Left colon (tissue), 2 donors: Measurements from ENCODE around the gene TGM5. TPM values are rescaled to one million over a fixed set of nuclear protein-coding genes. Genes with fewer than 3 reads are reported as not detected.

Experiments used
- ATAC-seq: fragments of 200-7000 bp; cut with Tn5 transposase; one replicate; pipeline ENCODE4 v1.9.1; 2020; ENCODE audit warnings: mild to moderate bottlenecking, moderate library complexity
- DNase-seq, 2 donors: peaks; one replicate each; pipeline ENCODE4 v3.0.0-alpha.2; 2020
- intact Hi-C, 2 donors: fragments of 100-400 bp; cut with DNase I in 1 of 2; cut with micrococcal nuclease in 1 of 2; formaldehyde crosslinking; loops; one replicate each; pipeline versions ENCODE4 v1.11.2 to v1.14.0; 2022; cut with DNase I, micrococcal nuclease
- total RNA-seq, 2 donors: library from RNA; stranded (reverse); fragmentation: NEBNext Ultra II Directional; extraction: Animal tissue kit (Norgen Biotek cat#: 25700); gene quantifications; one replicate each; pipeline ENCODE4 v1.2.1, GENCODE V29; 2021
- donor health status: DM: no; HTN: no; CAD: no.
- donor health status: DM: yes; HTN: yes; CAD: no.

The TGM5 gene
- total RNA-seq, 2 donors from 2014 or later: not detected

DNA sequence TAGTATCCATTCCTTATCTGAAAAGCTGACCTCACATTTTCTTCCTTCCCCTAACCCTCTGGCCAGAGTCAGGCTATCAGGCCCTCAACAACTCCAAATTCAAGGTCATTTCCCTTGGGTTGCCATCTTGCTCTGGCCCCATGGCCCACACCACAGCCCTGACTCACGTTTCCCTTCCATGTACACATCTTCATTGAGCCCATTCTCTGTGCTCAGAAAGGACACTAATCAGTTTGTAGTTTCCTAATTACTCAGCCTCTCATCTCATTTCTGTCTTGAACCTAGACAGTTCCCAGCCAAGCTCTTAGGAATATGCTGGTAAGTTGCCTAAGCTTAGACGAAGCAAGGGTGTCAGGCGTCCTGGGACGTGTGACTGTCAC, 14.9 kb downstream of the TGM5 start:
- no peak for ATAC-seq
- intact Hi-C loops: no loop called here

DNA sequence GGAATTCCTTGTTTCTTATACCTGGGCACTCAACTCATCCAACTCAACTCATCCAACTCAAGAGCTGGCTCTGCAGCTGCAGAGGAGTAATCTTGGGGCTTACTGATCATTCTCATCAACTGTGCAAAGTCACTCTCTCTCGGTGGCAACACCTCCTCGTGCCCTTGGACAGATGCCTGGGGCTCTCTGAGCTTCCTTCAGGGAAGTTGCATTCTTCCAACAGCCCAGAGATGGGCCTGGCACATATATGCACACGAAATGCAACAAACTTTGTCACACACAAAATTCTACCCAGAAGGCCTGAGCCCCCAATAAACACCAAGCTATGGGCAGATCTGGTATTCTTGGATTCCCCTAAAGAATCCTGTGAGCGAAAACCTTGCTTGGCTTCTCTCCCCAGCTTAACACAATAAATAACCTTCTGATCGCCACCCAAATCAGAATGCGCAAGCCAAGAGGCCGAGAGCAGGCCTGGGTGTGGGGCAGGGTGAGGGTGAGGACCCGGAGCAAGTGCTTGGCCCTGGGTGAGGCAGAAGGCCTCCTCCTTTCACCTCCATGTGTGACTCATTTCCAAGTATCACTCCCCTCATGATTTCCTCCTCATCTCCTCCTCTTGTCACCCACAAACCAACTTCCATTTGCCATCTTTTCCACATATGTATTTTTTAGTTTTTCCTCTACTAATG, 15.4 kb downstream of the TGM5 start:
- ATAC-seq (no peak), DNase-seq (no peak)
- intact Hi-C loops: no loop called here

More for the DNA sequence above, 14.9 kb downstream of the TGM5 start:
- DNase-seq: no peak

DNA sequence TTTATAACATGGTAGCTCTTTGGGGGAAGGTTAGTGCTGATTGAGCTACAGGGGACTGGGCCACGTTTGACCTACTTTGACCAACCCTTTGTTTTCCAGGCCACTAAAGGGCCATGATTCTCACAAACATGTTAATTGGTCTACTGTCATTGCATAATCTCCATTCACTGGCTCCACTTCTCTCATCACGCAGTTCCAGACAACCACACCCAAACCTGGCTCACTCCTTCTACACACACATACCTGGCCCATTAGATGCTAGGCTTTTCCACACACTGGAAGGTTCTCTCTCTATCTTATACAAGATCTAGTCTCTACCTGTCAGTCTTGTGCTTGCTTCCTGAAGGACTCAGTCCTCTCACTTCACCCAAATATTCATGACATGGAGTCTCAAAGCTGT, 15.9 kb downstream of the TGM5 start:
- no peak for ATAC-seq
- intact Hi-C loops: no loop called here
- DNase-seq: no peak

- ATAC-seq: no peak
- intact Hi-C loops: no loop called here
- DNase-seq: no peak
These were observed 17.0 kb downstream of the TGM5 start for GRCh38 chr15:43249699-43250203.

DNA sequence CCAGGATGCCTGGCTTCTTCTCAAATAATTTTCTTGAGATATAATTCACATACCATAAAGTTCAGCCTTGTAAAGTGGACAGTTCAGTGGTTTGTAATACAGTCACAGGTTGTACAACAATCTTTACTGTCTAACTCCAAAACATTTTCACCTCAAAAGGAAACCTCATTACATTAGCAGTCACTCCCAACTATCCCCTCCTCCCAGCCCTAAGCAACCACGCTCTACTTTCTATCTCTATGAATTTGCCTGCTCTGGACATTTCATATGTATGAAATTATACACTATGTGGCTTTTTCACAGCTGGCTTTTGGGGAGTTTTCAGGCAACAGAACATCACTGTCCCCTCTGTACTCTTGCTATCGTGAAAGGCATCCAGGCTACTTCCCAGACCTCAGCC, 17.5 kb downstream of the TGM5 start:
- ATAC-seq: no peak
- intact Hi-C loops: no loop called here

GRCh38 chr15:43246261-43246774, 20.4 kb downstream of the TGM5 start:
- intact Hi-C loops: no loop called here
- no peak for ATAC-seq
- no peak for DNase-seq

More for the DNA sequence above, 17.5 kb downstream of the TGM5 start:
- no peak for DNase-seq

DNA sequence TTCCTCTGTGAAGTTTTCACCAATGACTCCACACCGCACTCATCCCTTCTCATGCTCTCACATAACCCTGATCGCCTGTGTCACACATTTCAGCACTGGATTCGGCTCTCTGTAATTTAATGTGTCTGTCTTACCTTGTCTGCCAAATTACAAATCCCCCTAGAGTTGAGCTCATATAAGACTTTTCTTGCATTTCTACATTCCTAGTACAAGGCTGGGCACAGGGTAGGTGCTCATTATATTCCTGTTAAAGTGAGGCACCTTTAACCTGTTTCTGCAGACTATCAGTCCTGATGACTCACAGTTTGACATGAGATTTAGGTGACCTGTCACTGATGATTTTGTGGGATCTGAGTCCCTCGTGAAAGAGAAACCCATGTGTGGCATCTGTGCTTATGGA, 22.6 kb downstream of the TGM5 start:
- DNase-seq: no peak
- intact Hi-C loops: no loop called here
- no peak for ATAC-seq

- intact Hi-C loops: no loop called here
- ATAC-seq: no peak
- DNase-seq: no peak
These were observed 23.6 kb downstream of the TGM5 start for GRCh38 chr15:43243020-43243645.

GRCh38 chr15:43242616-43243015, 24.1 kb downstream of the TGM5 start:
- intact Hi-C loops: no loop called here
- ATAC-seq: no peak
- DNase-seq: no peak

GRCh38 chr15:43241100-43241499, 25.6 kb downstream of the TGM5 start:
- no peak for ATAC-seq
- DNase-seq: peak in 1 of 2 donors; percentile 34
- intact Hi-C loops: no loop called here

DNA sequence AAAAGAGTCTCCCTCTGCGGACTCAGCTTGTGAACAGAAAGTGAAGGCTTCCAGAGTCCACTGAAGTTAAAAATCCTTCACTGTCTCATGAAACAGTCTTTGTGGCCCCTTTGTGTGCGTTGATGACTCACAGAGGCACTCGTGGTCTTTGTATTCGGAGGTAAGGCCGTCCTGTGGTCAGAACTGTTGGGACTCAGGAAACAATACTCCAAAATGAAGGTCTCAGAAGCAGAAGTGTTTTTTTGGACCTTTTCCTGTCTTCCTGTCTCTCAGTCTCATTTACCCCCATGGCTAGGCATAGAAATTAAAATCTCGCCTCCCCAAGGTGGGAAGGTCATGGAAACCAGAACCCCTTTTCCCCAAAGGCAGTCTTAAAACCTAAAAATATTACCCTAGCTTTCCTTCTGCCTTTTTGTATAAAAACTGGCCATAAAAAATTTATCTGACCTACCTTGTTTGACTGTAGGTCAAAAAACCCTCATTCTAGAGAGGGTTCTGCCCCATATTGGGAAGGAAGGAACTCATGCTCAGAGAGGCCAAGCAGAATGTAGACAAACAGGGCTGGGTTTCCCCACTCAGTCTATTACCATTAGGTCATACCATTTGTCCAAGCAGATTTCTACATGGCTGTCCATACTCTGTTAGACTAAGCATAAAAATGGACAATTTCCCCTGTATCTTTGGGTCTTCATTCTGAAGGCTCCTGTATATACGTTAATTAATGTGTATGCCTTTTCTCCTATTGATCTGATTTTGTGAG, 26.8 kb downstream of the TGM5 start:
- intact Hi-C loops: no loop called here
- ATAC-seq (no peak), DNase-seq (no peak)

- intact Hi-C loops: no loop called here
- DNase-seq (no peak), ATAC-seq (no peak)
These were observed 28.0 kb downstream of the TGM5 start for GRCh38 chr15:43238671-43239131.

- intact Hi-C loops: no loop called here
- DNase-seq: no peak
- ATAC-seq: no peak
These were observed 28.8 kb downstream of the TGM5 start for GRCh38 chr15:43237842-43238470.

DNA sequence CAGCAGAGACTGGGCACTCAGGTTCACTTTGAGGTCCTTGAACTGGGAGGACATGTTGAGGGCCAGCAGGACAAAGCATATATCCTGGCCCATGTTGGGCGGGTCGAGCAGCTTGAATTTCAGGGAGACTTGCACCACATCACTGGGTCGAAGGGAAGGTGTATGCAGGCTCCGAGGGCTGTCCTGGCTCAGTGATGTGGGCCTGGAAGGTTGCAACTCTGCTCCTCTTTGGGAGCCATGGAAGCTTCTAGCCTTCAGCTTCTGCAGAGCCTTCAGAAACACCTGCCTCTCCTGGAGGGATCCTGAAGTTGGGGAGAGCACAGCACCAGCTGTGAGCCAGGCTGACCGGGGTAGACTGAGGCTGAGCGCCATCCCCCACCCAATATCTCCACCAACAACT, 31.2 kb downstream of the TGM5 start:
- no peak for ATAC-seq
- intact Hi-C loops: no loop called here
- no peak for DNase-seq

DNA sequence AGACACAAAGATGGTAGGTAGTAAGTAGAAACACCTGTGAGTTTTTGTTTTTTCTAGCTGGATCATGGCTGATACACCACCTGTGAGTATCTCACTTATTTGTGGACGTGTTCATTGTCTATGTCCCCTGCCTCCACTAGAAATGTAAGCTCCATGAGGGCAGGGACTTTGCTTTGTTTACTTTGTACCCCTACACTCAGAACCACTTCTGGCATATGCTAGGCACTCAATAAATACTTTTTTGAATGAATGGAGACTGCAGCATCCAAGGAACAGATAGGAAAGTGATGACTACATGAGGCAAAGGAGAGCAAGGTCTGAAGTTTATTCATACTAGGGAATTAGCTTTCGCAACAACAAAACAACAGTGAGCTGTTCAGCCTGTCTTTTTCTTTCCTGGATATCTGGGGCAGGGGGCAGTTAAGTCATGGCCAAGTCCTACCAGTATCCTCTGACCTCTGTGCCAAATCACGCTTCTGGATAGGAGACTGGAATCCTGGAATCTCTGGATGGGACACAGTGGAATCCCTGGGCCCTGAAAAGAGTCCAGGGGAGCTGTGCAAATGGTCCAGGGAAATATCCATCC, 34.3 kb downstream of the TGM5 start:
- no peak for DNase-seq
- ATAC-seq: no peak
- intact Hi-C loops: no loop called here

DNA sequence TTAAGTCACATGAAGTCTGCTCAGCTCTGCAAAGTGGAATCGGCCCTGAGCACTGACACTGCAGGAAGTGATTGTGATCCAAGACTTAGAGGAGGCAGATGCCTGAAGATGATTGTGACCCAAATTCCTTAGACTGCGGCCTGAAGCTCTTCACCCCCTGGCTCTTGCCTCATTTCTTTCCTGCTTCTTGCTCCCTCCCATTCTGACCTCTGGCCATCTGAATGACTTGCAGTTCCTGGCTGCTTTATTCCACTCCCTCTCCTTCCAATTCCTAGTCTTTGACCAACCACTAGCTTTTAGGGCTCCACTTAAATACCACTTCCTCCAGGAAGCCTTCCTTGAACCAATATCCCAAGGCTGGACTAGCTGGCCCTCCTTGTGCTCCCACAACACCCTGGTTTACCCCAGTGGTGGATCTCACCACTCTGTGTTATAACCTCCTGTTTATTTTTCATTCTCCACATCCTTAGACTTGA, 36.0 kb downstream of the TGM5 start:
- intact Hi-C loops: no loop called here
- ATAC-seq: no peak
- DNase-seq: no peak

DNA sequence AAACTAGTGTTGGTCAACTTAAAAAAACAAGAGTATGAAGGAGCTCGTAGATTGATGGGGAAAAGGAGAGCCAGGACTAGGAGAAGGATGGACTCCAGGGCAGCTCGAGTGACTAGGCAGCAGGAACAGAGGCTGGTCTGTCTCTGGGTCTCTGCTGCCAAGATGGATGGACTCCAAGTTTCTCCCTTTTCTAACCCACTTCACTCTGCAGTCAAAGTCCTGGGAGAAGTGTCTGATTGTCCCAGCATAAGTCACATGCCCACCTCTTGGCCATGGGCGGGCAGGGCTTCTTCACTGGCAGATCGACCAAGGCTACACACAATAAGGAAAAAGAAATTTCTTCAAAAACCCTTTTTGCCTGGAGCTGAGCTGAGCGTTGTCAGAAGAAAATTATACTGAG, 36.8 kb downstream of the TGM5 start:
- no peak for DNase-seq
- no peak for ATAC-seq
- intact Hi-C loops: loop anchor here in 1 of 2 donors (5.0 kb wide), 1 partner anchor 52 kb away; no protein-coding TSS in a partner anchor

DNA sequence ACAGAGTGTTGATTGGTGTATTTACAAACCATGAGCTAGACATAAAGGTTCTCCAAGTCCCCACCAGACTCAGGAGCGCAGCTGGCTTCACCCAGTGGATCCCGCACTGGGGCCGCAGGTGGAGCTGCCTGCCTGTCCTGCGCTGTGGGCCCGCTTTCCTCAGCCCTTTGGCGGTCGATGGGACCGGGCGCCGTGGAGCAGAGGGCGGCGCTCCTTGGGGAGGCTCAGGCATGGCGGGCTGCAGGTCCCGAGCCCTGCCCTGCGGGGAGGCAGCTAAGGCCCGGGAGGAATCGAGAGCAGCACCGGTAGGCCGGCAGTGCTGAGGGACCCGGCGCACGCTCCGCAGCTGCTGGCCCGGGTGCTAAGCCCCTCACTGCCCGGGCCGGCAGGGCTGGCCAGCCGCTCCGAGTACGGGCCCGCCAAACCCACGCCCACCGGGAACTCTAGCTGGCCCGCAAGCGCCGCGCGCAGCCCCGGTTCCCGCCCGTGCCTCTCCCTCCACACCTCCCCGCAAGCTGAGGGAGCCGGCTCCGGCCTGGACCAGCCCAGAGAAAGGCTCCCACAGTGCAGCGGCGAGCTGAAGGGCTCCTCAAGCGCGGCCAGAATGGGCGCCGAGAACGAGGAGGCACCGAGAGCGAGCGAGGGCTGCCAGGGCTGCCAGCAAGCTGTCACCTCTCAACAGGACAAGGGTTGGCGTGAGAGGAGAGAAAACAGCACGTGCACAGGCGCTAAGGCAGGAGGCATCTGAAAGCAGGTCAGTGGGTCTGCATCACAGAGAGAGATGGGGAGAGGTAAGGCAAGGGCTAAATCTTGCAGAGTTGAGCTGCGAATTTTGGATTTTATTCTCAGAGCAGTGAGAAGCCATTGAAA, 40.1 kb downstream of the TGM5 start:
- intact Hi-C loops: loop anchor here in 1 of 2 donors (5.0 kb wide), 1 partner anchor 56 kb away; no protein-coding TSS in a partner anchor
- DNase-seq (no peak), ATAC-seq (no peak)
